ENCODE measurements around the gene CST9L.

CST9L gene

DNA sequence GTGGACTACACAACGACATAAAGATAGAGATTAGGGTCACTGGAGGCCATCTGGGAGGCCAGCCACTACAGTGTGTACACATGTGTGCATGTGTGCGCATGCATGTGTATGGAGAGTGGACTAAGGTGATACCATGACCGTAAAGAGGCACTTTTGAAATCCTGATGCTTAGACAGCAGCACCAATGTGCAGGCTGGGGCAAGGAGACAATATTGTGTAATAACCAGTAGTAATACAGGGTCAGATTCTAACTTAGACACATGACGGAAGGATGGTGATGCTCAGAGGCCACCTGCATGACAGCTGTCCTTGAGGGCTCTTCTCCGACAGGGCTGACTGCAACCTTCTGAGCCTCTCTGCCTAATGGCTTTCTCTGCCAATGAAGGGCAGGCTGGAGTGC lies 25.5 kb downstream of the CST9L start:
- no peak for DNase-seq

DNA sequence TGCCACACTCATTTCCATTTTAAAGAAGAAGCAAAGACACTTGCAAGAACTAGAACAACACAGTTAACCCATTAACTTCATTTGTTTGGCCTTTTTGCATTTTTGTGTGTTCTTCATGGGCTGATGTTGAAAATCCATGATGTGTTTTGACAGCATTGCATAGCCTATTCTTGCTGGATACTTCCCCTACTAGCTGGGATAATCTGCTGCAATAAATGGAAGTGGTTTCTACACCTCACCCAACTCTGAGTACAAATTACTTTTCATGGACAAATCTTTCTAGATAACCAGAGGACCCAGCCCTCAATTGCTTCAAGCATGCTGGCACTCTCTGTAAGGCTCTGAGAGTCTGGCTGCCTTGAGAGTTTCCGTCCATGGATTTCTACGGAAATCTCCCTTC lies 26.5 kb downstream of the CST9L start:
- DNase-seq = no peak

DNA sequence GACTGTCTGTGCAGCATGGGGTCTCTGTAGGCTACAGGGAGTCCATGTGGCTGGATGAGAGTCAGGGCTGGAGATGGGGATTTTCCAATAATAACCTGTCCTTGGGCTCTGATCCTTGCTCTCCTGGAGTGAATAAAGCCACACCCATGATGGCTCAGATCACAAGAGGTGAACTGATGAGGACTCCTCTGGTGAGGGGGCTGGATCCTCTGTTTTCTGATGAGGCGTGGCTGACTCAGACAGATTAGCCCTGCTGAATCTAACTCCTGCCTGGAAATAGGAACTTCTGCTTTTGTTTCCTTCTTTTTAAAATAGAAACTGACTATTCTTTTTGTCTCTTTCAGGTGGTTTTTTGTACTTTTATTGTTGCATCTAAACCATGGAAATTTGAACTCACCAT lies 27.0 kb downstream of the CST9L start:
- DNase-seq = no peak

DNA sequence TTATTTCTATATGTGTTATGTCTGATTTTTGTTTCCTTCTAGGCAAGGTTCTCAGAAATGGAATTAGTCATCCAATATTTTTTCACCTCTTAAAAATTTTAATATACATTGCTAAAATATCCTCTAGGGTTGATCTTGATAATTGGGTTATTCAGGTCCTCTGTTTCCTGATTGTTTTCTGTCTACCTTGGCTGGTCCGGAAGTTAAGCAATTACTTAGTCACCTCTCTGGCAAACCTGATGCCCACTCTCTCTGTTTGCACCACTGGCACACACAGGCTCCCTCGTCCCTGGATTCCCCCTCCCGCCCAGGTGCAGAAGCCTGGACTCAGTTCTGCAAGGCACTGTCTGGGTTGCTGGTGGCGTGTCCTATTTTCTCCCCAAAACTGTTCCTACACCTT lies 27.7 kb downstream of the CST9L start:
- no peak for DNase-seq

DNA sequence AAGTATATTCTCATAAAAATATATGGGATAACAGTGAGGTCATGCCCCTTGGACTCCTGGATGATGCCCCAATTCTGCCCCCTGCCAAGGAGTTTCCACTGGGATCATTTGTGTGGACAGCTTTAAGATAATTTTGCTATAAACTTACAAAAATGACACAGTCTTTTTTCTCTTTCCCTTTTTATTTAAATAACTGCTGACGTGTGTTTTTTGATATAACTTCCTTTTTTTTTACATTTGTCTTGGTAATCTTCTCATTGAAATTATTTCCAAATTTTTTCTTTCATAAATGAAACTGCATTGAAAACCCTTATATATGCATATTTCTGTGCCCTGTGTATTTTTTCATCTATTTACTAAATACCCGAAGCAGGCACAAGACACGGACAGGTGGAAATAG lies 31.3 kb downstream of the CST9L start:
- DNase-seq = no peak

DNA sequence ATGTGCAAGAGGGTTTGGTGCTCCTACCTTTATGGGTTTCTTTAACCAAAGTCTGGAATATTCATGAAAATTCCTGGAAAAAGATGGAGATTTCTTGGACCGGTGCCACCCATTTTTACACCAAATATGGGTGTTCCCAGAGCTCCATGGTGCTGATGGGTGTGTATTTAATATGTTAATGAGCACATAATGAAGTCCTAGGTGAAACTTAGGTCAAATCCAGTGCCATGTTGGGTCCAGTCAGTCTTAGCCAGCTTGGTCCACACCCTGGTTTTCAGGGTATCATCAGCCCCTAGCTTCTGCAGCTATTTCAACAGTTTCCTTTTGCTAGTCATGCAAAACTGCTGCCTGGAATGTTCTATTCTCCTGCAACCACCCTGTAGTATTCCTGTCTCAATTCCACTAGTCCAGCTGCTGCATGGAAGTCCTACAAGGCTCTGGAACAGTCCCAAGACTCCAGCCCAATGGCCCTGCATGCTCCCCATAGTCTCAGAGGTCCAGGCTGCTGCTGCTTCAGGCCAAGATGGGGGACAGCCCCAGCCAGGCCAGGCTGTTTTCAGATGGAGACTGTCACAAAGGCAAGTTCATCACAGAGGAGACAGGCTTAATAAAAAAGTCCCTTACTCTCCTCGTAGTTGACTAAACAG lies 31.8 kb downstream of the CST9L start:
- no peak for DNase-seq

DNA sequence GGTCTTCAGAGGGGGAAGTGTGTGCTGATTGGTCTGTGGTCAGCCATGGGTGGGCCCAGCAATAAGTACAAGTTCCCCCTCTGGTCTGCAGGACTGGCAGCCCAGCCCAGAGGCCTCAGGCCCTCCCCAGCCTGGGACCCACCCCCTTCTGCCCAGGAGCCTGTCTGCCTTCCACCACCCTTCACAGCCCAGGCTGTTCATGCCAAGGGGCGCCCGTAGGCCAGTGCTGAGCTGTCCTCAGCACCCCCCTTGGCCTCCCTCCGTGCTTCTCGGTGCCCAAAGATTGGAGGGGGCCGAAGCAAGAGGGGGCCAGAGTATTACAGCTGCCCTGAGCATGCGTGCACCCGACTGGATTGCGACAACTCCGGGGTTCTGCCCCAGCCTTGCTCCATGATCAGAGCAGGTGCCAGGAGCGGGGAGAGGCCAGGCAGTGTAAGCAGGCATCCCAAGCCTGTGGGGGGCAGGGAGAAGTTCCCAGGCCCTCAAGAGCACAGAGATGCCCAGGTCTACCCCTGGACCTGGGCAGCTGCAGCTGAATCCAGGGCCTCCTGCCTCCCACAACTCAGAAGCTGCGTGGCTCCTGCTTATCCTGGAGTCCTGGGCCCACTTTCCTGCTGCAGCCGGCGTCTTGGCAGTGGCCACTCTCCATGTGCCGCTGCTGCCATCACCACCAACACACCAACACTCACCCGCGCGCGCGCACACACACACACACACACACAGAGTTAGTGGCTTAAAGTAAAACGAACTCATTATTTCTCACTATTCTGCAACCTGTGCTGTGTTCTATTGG lies 33.3 kb downstream of the CST9L start:
- peak in 1 of 2 donors; percentile 13 for DNase-seq

DNA sequence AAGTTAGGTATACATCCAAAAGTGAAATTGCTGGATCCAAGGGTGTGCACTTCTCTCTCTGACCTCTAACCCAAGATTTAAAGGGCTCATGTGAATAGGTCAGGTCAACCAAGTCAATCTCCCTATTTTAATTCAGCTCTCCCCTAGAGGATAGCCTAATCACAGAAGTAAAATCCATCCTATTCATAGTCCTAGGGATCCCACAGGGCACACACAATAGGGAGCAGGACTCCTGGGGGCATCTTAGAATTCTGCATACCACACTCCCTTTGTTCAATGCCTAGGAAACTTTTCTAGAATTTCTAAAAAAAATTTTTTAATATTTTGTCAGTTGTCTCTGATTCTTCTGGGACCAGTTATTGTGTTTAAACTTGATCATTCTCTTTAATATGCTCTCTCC lies 35.1 kb downstream of the CST9L start:
- no peak for DNase-seq

DNA sequence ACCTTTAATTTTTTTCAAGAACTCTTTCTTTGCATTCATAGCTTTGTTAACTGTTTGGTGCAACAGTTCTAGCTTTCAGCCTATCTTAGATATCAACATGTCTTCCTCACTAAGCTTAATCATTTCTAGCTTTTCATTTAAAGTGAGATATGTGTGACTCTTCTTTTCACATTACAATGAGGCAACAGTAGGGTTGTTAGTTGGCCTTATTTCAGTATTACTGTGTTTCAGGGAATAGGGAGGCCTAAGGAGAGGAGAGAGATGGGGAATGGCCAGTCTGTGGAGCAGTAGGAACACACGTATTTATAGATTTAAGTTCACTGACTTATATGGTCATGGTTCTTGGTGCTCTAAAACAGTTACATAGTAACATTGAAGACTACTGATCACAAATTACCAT lies 35.8 kb downstream of the CST9L start:
- no peak for DNase-seq

DNA sequence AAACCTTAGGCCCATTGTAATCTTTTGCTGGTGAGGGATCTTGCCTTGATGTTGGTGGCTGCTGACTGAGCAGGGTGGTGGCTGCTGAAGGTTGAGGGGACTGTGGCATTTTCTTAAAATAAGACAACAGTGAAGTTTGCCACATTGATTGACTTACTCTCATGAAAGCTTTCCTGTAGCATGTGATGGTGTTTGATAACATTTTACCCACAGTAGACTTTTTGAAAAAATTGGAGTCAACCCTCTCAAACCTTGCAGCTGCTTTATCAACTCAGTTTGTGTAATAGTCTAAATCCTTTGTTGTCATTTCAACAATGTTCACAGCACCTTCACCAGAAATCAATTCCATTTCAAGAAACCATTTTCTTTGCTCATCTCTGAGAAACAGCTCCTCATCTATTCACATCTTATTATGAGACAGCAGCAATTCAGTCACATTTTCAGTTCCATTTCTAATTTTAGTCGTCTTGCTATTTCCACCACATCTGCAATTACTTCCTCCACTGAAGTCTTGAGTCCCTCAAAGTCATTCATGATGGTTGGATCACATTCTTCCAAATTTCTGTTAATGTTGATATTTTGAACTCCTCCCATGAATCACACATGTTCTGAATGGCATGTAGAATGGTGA lies 37.2 kb downstream of the CST9L start:
- no peak for DNase-seq

DNA sequence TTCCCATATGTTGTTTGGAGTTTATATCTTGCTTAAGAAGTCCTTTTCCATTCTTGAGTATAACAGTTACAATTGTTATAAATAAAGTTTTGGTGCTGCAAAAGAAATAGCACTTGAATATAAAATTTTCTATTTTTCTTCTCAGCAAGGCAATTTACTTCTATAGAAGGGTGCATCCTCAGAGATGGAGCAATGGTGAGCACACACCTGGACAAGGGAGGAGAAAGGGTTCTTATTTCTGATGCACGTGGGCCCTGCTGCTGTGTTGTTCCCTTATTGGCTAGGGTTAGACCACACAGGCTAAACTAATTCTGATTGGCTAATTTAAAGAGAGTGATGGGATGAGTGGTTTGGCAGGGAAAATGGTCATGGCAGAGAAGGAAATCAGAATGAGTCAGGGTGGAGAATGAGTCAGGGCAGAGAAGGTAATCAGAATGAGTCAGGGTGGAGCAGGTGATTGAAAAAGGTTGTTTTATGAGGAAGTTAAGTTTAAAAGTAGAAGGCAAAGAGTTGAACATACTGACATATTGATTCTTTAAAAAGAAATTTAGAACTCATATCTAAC lies 39.3 kb downstream of the CST9L start:
- no peak for DNase-seq

DNA sequence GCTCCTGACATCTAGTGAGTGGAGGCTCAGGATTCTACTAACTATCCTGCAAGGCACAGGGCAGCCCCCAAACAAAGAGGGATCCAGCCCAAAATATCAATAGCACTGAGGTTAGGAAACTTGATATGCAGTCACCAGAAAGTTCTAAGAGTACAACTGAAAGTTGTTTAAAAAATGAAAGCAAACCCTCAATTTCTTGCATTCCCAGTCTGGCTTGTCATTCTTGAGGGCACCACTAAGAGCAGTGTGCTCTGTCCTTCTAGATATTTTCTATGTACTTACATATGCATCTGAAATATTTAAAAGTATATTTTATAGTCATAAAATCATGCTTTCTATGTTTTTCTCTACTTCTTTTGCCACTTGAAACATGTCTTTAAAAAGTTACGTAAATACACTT lies 41.4 kb downstream of the CST9L start:
- no peak for DNase-seq

DNA sequence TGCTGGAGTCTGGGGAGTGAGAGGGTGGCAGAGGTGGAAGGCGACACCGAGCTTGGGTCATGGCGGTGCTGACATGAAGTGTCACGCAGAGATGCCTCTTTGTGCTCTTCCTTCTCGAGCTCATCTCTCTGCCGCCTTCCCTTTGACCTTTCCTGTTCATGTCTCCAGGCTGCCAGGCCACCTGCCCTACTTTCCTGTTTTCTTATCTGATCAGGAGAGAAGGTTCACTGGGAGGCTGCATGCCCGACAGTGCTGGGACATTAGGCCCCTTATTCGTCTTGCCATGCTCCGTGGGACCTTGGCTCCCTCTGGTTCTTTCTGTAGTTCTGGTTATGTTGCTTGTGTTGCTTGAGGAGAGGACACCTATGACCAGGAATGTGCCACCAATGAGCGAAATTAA lies 44.1 kb downstream of the CST9L start:
- DNase-seq = no peak

DNA sequence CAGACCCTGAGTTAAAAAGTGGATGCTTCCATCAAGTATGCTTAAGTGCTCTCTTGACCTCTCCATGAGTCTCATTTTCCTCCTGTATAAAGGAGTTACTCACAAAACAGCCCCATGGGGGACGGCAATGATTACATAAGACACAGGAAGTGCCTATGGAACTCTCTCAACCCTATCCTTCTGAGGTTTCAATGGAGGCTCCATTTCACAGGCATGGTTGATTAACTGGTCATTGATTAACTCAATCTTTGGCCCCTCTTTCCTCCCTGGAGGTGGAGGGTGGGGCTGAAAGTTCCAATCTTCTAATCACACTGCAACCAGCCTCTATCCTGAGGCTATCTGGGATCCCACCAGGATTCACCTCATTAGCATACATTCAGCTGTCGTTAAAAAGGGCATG lies 48.1 kb downstream of the CST9L start:
- DNase-seq = no peak

DNA sequence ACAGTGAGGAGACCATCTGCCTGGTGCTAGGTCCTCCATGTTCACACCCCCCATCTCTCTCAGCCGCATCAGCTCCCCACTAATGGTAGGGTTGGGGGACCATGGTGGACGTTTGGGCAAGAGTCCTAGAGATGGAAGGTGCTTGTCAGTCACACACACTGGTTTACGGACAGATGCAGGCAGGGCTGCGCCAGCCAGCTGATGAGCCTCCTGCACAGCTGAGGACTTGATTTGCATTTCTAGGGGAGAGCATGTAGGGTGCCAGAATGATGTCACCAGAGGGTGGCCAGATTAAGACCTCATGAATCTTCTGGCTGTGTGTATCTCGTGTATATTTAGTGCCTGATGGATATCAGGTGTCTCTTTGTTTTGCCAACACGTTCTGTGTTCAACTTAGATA lies 48.7 kb downstream of the CST9L start:
- DNase-seq = no peak

DNA sequence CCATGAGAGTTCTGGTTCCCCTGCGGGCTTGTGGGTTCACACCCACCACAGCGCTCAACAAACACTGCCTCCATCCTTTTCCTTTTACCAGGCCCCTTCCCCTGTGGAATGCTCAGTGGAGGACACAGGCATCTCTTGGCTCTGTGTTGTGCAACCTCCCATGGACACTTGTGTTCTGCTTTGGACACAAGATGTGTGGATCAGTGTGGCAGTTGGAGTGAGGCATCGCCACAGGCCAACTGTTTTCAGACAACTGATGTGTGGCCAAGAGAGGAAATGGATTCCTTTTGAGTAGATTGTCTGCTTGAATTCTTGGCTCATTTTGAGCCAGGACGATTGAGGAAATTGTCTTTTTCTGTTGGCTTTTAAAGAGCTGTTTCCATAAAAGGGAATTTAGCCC lies 50.6 kb downstream of the CST9L start:
- DNase-seq = no peak

DNA sequence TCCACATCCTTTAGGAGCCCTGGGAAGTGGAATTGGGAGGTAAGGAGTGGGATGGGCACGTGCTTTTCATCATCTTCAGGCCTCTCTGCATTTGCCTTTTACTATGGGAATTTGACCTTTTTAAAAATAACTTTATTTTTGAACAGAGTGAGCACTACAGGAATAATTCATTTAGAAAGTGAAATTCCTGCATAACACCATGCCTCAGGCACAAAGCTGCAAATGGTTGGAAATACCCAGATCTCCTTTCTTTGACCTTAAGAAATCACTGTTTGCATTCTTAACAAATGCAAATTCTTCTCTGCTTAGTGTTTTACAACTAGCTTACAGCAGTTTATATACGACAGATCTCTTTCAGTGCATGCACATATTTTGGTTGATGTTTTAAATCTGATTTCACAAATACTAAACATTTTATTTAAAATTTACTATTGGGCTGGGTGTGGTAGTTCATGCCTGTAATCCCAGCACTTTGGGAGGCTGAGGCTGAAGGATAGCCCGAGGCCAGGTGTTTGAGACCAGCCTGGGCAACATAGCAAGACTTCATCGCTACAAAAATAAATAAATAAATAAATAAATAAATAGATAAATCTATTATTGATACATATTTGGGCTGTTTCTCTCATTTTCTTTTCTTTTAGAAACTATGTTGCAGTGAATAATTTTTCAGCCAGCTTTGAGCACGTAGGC lies 52.9 kb downstream of the CST9L start:
- no peak for DNase-seq

DNA sequence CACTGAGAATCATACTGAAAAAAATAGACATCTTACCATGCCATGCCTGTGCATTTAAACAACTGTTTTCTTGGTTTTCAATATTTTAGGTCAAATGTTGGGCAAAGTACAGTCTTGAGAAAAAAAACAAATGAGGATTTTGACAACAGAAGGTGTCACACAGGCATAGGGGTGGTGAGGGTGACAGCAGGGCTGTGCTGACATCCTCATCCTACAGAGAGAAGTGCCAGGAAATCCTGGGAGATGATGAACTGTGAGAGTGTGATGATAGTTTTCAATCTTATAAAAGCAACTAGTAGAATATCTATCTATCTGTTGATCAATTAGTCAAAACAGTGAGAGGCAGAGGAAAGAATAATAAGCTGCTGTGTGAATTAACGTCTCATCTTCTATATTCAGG lies 53.4 kb downstream of the CST9L start:
- DNase-seq = no peak

Measured in hippocampal formation (tissue), 2 donors.